GM21390 (cell line): ENCODE results near the gene WDR77.

Experiments
- ATAC-seq: cut with Tn5 transposase; IDR thresholded peaks from one replicate; pipeline ENCODE4 v1.9.1; 2021; ENCODE audit not compliant: unreplicated experiment

The WDR77 gene

GRCh38 chr1:111470596-111470995, 21.5 kb upstream of the WDR77 start:
- ATAC-seq, result no peak

- no peak for ATAC-seq
These were observed 20.5 kb upstream of the WDR77 start for GRCh38 chr1:111469539-111469938.

DNA sequence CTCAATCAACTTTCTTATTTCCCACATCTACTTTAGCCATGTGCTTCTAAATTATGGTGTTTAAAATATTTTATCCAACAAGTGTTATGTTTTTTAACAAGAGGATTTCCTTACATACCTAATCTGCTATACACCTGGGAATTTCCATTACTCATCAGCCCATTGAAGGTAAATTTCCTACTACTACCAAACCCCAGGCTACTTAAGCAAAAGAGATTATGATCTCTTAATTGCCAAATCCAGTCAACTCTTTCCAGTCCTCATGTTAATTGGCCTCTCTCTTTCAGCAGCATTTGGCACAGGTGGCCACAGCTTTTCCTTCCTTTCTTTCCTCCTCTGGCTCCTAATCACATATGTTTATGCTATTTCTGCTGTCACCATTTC, 19.7 kb upstream of the WDR77 start:
- ATAC-seq, result no peak

DNA sequence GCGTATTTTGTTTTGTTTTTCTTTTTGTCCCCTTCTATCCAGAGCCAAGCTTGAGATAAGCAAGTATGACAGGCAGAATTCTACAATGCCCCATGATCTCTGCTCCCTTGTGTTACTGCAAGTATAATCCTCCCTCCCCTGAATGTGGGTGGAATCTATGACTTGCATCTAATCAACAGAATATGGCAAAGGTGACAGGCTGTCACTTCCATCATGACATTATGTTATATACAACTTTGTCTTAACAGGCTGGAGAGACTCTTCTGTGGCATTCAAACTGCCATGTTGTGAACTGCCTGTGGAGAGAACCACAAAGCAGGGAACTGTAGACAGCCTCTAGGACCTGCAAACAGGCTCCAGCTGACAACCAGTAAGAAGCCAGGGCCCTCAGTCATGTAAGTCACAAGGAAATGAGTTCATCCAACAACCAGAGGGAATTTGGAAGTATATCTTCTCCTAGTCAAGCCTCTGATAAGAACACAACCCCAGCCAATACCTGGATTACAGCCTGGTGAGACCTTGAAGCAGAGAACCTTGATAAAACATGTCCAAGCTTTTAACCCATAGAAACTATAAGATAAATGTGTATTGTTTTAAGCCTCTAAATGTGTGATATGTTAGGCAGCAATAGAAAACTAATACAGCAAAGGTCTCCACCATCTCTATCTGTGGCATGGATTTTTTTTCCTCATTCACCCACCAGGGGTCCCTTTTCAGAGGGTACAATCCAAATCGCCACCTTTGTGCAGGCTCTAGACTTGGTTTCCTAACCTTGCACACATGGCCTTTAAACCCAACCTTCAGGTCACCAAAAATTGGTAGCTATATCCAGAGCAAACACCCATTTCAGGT, 19.0 kb upstream of the WDR77 start:
- ATAC-seq, result no peak

GRCh38 chr1:111466480-111466879, 17.4 kb upstream of the WDR77 start:
- ATAC-seq, result no peak

DNA sequence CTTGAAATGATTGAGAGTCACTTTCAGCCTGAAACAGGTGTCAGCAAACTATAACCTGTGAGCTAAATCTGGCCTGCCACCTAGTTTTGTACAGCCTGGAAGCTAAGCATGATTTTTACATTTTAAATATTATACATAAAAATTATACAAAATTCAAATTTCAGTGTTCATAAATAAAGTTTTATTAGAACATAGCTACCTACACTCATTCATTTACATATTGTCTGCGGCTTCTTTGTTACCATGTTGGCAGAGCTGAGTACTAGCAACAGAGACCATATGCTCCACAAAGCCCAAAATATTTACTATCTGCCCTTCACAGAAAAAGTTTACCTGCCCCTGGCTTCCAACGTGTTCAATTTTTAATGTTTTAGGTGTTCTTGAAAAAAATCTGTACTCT, 16.7 kb upstream of the WDR77 start:
- no peak for ATAC-seq

- ATAC-seq, result no peak
These were observed 14.1 kb upstream of the WDR77 start for GRCh38 chr1:111463029-111463683.

DNA sequence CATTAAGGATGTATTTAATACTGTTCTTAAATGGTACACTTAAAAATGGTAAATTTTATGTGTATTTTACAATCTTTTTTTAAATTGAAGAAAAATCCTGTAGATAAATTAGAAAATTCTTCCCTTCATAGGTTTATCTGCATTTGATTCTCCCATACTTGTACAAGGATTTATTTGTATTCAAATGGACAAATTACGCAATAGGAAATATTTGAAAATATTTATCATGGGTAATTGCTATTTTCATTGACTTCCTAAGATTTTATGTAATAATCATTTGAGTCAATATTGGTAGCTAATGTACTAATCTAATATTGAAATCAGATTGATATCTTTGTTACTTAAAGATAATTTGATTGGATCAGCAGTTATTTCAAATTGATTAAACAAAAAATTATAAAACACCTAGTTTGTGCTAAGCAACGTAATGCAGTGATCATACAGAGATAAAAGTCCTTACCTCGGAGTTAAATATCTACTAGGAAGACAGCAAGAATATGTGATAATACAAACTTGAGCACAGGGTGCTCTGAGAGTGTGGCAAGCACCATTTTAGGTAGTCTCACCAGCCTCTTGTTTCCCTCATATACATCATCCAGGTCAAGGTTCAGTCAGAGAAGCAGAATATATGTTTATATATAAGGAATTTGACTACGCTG, 13.4 kb upstream of the WDR77 start:
- no peak for ATAC-seq

DNA sequence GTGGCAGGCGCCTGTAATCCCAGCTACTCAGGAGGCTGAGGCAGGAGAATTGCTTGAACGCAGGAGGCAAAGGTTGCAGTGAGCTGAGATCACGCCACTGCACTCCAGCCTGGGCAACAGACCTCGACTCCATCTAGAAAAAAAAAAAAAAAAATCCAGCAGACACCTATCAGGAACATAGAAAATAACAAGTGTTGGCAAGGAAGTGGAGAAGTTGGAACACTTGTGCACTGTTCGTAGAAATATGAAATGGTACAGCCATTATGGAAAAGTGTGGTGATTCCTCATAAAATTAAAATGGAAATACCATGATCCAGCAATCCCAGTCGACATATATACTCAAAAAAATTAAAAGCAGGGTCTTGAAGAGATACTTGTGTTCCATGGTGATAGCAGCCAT, 12.7 kb upstream of the WDR77 start:
- ATAC-seq, result no peak

- ATAC-seq, result no peak
These were observed 6.6 kb upstream of the WDR77 start for GRCh38 chr1:111455642-111456031.

- peak; percentile 53 for ATAC-seq
These were observed 6.0 kb upstream of the WDR77 start for GRCh38 chr1:111454859-111455641.

GRCh38 chr1:111453706-111454105, 4.7 kb upstream of the WDR77 start:
- no peak for ATAC-seq

- ATAC-seq, result no peak
These were observed 3.5 kb upstream of the WDR77 start for GRCh38 chr1:111452581-111452980.

GRCh38 chr1:111450185-111450584, 1.1 kb upstream of the WDR77 start:
- ATAC-seq, result no peak

DNA sequence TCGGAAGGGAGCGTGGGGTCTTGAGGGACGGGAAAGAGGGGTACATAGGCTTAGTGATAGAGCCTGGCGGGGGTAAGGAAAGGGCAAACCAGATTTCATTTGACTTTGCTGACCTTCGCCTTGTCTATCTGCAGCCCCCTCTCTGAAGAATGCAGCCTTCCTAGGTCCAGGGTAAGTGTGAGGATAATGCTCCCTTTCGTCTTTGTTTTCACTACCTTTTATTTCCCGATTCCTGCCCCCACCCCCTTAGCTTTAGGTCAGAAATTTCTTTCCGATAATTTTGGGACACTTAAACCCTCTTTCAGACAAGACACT, 604 bp upstream of the WDR77 start:
- no peak for ATAC-seq

DNA sequence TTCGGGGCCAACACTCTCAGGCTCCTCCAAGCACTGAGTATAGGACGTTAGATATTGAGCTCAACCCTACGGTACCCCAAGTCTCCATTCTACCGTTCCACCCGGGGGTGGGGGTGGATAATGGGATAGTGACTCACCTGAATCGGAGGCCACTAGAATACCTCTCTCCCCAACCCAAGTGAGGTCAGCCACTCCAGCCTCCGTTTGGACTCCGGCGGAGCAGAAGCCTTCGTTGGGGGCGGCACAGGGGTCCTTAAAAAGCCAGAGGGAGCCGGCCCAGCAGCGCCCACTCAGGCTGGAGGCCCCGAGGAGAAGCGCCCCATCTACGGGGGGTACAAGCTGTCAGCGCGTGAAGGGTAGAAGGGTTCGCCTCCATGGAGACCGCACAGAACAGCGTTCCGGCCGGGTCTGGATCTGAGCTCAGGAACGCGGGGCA, 556 bp downstream of the WDR77 start:
- ATAC-seq, result peak; percentile 13

DNA sequence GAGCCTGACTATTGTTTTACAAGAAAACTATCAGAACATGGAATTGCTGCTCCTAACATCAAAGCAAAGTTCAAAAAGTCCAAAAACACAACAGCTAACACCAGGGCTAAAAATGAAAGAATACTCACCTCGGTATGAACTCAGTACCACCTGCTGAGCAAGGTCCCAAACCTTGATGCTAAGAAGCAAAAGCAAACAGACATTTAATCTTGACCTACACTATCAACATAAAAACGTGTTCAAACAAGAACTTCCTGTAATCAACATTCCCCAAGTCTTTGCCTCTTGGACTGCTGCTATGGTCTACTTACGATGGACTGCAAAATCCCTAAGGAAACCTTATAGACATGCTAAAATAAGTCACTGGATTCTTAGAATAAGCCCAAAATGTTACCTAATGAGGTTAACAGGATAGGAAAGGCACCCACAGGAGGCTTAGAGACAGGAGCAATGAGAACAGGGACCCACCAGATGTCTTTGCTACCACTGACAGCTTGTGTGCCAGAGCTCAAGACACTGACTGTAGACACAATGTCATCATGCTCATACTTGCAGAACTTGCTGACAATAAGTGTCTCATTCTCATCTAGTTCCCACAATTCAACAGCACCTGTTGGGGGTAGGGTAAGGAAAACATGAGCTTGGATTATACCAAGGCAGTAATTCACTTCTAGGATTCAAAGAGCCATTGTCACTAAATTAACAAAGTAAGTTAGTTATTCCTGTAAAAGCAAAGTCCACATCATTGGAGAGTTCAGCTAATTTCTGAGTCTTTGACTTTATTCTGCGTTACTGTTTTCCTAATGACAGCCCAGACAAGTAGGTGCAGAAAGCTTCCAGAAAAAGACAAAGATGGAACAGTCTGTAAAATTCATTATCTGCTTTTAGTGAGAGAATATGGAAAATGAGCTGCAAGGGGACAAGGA, 1.8 kb downstream of the WDR77 start:
- ATAC-seq, result no peak

DNA sequence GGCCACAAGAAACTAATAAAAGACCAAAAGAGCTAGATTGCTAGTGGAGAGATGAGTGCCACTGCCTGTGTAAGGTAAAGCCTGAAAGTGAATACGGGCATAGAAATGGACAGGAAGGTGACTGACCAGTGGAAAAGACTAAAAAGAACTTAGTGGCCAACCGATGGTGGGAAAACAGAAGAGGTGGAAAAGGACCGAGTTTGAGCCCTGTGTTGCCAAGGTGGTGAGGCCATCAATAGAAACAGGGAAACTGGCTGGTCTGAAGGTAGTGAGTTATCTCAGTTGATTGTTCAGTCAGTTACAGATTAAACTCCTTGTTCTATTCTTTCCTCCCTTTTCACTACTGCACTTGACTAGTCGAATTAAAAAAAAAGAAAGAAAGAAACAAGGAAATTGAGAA, 2.5 kb downstream of the WDR77 start:
- no peak for ATAC-seq

GRCh38 chr1:111444031-111444430, 5.0 kb downstream of the WDR77 start:
- ATAC-seq, result no peak

GRCh38 chr1:111442457-111442856, 6.6 kb downstream of the WDR77 start:
- ATAC-seq, result no peak
